Measurements from ENCODE around the gene MAPK8.

Gene MAPK8

DNA sequence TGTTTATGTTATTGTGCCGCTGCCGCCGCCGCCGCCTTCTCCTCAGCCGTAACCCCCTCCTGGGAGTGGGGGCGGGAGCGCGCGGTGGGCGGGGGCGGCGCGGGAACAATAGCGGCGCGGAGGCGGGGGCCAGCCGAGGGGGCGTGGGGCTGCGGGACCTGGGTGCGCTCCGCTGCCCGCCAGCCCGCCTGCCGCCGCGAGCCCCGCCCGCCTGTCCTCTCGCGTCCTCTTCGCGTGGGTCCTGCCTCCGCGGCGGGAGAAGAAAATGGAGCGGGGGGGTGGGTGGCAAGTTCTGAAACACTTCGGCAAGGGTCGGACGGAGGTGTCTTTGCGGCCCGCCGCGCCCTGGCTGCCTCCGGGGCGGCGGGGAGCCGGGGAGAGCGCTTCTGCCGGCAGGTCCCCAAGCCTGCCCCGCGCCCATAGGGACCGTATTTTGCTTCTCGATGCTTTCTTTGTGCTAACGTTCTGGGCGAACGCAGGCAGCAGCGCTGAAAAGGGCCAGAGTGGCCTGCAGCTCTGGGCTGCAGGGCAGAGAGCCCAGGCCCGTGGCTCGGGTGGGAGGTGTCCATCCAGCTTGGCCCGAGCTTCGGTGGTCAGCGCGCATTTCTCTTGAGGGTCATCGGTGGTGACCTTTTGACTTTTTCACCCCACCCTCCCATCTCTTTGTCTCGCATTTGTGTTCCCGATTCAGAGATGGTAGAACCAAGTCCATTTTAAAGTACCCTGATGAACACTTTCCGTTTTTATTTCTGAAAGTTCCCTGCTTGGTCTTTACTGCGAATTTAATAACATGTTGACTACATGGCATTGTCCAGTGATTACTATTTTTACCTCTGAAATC is 613 bp downstream of the MAPK8 start:
- no peak for TF ChIP-seq GATA2 (IDR thresholded peaks at IDR 0.05; ENCODE audit: low read depth, low read length)
- TF ChIP-seq GATA3 (IDR thresholded peaks at IDR 0.05; ENCODE audit: low read depth, low read length) = no peak

DNA sequence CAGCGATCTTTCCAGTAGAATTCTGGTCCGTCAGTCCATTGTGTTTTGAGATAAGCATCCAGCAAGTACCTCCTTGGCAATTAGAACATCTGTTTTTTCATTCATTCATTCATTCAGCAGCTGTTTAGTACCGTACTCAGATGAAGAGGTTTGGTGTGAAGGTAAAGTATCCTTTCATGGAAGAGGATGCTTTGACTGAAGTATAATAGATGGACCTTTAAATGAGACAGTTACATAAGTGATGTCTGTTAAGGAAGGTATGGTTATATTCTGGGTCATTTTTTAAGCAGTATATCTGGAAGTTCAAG is 1.2 kb downstream of the MAPK8 start:
- TF ChIP-seq GATA3 (IDR thresholded peaks at IDR 0.05; ENCODE audit: low read depth, low read length) = no peak

DNA sequence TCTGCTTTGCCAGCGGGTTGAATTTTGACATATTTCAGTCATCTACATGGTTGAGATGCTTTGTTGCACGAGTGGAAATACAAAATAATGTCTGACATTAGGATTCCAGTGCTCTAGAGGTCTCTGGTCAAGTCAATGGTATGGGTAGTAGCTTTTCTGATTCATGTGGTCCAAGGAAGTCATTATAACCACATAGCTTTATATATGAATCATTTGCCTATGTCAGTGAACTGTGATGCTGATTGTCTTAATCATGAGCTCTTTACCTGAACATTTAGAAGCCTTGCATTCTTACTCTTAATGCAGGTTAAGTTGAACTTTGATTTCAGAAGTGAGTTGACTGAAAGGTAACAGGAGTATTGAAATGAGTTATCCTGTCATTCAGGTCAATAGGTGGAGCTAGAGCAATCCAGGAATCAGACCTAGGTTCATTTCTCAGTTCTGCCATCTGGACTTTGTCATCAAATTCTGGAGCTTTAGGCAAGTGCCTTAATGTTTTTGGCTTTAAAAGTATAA is 3.3 kb downstream of the MAPK8 start:
- TF ChIP-seq GATA2 (IDR thresholded peaks at IDR 0.05; ENCODE audit: low read depth, low read length) (no peak), GATA3 (IDR thresholded peaks at IDR 0.05; ENCODE audit: low read depth, low read length) (no peak)

DNA sequence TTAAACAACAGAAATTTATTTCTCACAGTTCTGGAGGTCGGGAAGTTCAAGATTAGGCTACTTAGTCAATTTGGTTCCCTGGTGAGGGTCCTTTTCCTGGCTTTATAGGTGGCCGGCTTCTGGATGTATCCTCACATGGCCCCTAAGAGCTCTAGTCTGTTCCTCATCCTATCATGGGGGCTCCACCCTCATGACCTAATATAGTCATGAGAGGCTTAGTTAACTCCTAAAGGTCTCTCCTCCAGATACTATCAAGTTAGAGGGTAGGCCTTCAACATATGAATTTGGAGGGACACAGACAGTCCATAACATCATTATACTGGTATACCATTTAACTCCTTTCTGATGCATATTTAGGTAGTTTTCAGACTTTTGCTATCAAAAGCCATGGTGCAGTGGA is 7.6 kb downstream of the MAPK8 start:
- no peak for TF ChIP-seq GATA3 (IDR thresholded peaks at IDR 0.05; ENCODE audit: low read depth, low read length)
- TF ChIP-seq GATA2 (IDR thresholded peaks at IDR 0.05; ENCODE audit: low read depth, low read length) = no peak

DNA sequence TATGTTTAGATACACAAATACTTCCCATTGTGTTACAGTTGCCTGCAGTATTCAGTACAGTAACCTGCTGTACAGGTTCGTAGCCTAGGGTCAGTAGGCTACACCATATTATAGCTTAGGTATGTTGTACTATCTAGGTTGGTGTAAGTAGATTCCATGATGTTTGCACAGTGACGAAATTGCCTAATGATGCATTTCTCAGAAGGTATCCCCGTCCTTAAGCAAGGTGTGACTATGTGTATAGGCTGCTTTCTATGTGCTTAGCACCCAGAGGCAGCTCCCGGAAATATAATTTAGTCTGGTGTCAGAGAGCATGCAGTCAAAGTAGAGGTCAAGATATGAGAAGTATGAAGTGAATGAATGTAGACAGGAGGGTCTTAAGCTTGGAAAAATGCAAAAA is 9.8 kb downstream of the MAPK8 start:
- TF ChIP-seq GATA3 (IDR thresholded peaks at IDR 0.05; ENCODE audit: low read depth, low read length) = no peak
- no peak for TF ChIP-seq GATA2 (IDR thresholded peaks at IDR 0.05; ENCODE audit: low read depth, low read length)

DNA sequence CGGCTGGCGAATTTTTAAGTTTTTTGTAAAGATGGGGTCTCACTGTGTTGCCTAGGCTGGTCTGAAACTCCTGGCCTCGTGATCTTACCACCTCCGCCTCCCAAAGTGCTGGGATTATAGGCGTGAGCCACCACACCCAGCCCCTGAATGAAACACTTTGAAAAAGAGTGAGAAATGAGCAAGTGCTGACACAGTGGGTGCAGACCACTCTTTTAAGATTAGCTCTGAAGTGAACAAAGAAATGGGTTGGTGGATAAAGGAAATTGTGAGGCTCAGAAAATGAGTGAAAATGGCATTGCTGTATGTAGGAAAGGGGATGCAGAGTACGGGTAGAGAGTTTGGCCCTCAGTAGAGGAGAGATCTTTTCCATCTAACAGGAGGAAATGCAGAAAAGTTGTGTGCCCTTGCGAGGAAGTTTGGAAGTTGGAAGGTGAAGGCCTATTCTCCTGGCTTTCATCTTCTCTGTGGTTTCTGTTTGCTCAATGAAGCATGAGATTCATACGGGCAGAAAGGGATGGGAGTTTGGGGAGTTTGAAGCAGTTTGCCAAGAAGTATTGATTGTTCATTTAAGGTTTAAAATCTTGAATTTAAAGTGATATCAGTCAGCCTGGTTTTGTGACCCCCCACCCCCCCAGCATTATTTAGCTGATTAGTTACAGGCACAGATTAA is 11.0 kb downstream of the MAPK8 start:
- no peak for TF ChIP-seq GATA3 (IDR thresholded peaks at IDR 0.05; ENCODE audit: low read depth, low read length)
- TF ChIP-seq GATA2 (IDR thresholded peaks at IDR 0.05; ENCODE audit: low read depth, low read length) = no peak

DNA sequence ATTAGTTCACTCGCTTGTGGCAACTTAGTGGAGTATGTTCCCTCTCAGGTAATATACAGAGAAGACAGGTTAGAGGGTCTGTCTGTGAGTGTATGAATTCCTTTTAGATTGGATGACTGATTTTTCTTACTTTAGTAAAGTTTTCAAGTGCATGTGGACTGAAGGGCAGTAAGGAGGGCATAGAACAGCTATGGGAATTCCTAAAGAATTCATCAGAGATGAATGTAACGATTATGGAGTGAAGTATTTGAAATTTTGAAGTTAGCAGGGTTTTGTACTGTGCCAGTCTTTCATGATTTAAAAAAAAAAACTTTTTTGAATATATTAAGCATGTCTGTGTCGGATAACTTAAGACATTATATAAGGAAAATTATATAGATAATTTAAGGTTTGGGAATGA is 15.5 kb downstream of the MAPK8 start:
- TF ChIP-seq GATA2 (IDR thresholded peaks at IDR 0.05; ENCODE audit: low read depth, low read length) (no peak), GATA3 (IDR thresholded peaks at IDR 0.05; ENCODE audit: low read depth, low read length) (no peak)

DNA sequence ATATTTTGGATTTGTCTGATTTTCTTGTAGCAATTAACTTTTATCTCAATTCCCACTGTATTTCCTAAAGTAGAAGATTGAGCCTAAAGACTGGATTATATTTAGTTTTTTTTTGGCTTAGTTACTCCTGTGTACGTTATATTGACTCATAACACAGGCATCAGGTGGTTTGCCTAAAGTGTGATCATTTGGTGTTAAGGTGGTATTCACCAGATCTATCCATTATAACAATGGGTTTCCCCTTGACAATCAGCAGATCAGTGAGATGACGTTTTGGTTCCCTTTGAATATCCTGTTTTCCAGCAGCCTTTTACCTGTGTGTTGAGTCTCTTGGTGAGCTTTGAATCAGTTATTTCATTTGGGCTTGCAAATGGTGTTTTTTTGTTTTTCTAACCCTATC is 18.1 kb downstream of the MAPK8 start:
- TF ChIP-seq GATA3 (IDR thresholded peaks at IDR 0.05; ENCODE audit: low read depth, low read length) (no peak), GATA2 (IDR thresholded peaks at IDR 0.05; ENCODE audit: low read depth, low read length) (no peak)

DNA sequence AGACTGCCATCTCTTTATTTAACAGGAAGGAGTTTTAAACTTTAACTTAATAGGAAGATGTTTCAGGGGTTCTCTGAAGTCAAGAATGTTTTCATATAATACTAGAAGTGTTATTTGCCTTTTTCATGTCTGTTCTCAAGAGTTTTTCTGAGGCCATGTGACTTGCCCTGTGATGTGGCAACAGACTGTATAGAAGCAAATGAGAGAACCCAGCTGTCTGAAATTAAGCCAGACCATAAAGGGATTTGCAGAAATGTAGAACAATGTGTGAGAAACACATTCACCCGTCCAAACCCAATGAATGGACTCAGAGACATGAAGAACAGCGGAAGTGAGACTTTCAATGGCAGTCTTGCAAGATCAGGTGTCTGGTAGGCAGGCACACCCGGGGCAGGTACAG is 23.8 kb downstream of the MAPK8 start:
- TF ChIP-seq GATA3 (IDR thresholded peaks at IDR 0.05; ENCODE audit: low read depth, low read length) = no peak
- no peak for TF ChIP-seq GATA2 (IDR thresholded peaks at IDR 0.05; ENCODE audit: low read depth, low read length)

DNA sequence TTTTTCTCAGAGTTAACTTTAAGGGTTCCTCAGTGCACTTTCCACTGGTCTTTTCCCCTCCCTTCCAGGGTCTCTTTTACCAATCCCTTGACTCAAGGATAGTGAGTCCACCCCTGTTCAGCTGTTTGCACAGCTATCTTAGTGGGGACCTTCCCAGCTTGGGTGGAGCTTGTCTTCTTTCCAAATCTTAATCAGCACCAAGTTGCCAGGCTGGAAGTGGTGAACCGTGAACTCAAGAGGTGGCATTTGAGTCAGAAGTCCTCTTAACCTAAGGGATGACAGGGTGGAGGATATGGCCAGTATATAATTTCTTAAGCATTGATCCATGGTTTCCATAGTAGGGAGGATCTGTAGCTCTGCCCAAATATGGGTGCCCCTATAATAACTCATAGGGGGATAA is 25.0 kb downstream of the MAPK8 start:
- TF ChIP-seq GATA3 (IDR thresholded peaks at IDR 0.05; ENCODE audit: low read depth, low read length) = no peak
- no peak for TF ChIP-seq GATA2 (IDR thresholded peaks at IDR 0.05; ENCODE audit: low read depth, low read length)

DNA sequence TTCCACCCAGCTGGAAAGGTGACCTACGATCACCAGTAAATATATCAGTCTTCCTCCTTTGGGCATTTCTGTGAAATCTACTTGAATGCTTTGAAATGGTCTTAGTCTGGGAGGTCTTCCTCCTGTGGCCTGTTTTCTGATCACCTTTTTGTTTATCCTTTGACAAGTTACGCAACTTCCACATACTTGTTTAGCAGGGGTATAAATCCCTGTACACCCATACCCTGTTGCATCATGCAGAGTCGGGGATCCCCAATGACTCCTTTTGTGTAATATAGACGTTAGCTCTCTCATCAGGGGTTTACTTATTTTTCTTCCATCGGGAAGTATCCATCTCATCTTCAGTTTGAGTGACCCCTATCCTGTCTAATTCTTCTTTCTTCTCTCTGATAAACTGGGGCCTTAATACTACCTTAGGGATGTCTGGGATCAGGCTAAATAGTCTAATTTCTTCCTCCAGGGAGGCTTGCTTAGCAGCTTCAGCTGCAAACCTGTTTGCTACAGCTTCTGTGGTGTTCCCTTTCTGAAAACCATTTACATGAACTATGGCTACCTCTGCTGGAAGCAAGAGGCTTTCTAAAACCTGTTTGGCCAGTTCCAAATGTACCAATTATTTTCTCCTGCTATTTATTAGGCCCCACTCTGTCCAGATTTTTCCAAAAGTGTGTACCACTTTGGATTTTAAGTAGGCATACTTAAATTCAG is 25.8 kb downstream of the MAPK8 start:
- TF ChIP-seq GATA3 (IDR thresholded peaks at IDR 0.05; ENCODE audit: low read depth, low read length) = no peak
- no peak for TF ChIP-seq GATA2 (IDR thresholded peaks at IDR 0.05; ENCODE audit: low read depth, low read length)

DNA sequence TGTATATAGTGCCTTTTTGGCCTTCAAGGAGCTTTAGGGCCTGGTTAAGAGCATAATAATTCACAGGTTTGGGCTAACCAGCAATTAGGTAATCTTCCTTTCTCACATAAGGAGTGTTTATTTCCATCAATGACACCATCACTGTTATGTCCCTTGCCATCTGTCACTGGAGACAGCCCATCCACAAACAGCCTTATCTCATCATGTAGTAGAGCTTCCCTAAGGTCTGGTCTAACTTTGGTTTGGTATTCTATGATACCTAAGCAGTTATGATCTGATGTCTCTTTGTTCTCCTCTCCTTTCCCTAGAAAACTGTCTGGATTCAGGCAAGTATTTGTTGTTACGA is 26.4 kb downstream of the MAPK8 start:
- TF ChIP-seq GATA2 (IDR thresholded peaks at IDR 0.05; ENCODE audit: low read depth, low read length) = no peak
- TF ChIP-seq GATA3 (IDR thresholded peaks at IDR 0.05; ENCODE audit: low read depth, low read length) = no peak

DNA sequence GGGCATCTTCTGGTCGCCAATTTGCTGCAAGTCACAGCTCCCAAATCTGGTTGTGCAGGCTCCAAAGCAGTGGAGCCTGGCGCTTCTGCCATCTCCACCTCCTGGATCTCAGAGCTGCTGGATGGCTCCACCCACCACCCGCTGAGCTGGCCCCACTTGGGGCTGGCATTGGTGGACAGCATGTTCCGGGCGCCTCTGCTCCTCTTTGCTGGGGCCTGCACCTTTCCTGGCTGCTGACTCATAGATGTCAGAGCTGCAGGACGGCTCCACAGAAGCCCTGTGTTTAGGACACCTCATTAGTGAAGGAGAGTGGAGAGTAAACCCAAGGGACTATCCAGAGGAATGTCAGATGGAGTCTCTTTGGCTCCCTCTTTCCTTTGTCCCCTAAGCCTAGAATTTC is 27.4 kb downstream of the MAPK8 start:
- TF ChIP-seq GATA3 (IDR thresholded peaks at IDR 0.05; ENCODE audit: low read depth, low read length) (no peak), GATA2 (IDR thresholded peaks at IDR 0.05; ENCODE audit: low read depth, low read length) (no peak)

DNA sequence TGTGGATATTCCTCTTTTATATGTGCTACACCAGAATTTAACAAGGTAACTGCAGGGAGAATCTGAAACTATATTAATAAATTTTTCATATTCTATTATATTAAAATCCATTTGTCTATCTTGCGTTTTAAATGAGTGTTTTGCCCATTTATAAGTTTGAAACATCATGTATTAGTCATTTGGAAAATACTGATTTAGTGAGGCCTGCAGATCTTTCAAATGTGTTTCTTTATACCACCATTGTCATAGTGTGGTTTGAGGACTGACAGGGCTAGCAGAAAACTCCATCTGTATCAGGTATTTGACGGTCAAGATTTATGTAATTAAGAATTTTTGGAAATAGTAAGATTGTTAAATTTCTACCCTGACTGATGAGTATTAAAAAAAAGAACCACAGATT is 29.3 kb downstream of the MAPK8 start:
- TF ChIP-seq GATA2 (IDR thresholded peaks at IDR 0.05; ENCODE audit: low read depth, low read length) (no peak), GATA3 (IDR thresholded peaks at IDR 0.05; ENCODE audit: low read depth, low read length) (no peak)

Data from SH-SY5Y (cell line).